ENCODE data around the gene FGF13.

DNA sequence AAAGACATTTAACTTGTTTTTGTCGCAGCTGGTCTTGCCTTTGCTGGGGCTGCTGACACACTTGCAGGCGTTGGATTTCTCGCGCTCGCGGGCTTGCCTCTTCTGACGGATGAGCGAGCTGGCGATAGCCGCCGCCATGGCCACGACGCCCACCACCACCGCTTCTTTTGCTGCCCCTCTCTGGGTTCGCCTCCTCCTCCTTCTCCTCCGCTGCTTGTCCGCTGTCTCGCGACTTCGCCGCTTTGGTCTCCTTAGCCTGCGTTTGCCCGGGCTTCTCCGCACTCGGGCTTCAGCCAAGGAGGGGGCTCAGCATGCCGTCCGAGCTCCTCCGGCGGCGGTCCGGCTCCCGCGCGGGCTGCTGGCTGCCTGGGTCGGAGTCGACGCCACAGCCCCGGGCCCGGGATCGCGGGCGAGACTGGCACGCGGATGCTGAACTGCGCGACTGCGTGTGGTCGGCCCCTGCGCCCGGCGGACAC is 613 bp downstream of the FGF13 start:
- no peak for TF ChIP-seq POLR2A (IDR thresholded peaks at IDR 0.05; ENCODE audit: low read length)
- no peak for TF ChIP-seq GATA1 (IDR thresholded peaks at IDR 0.05; ENCODE audit: low read depth, low read length)

All from erythroblast (primary cell).